Esophagus squamous epithelium (tissue), 4 donors: ENCODE results near the gene PCSK4.

Experiments used
- POLR2A ChIP-seq, 4 donors: fragments of 450-650 bp; IDR thresholded peaks; one replicate each; pipeline ENCODE4 v1.6.1; 2017; ENCODE audit warnings: antibody characterized with exemption in 4 of 4, mild to moderate bottlenecking in 4 of 4, moderate library complexity in 3 of 4
- TF ChIP-seq, protein P1 (sequence below), 6 experiments: fragments of 450-650 bp in 4 of 6; fragments of 200-600 bp in 2 of 6; sonication (generic) in 2 of 6; IDR thresholded peaks; one replicate each; pipeline ENCODE4 v1.5.1; 2016 to 2019; ENCODE audit warnings: antibody characterized with exemption in 6 of 6, mild to moderate bottlenecking in 4 of 6, moderate library complexity in 4 of 6

DNA sequence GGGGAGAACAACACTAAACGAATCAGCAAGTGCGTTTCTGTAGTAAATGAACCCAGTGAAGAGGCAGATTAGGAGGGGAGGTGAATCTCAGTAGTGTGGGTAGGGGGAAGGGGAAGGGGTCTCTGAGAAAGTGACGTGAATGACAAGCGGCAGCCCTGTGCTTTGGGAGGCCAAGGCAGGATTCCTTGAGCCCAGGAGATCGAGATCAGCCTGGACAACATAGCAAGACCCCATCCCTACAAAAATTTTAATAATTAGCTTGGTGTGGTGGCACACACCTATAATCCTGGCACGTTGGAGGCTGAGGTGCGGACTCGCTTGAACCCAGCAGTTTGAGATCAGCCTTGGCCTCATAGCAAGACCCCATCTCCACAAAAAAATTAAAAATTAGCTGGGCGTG is 41.9 kb upstream of the PCSK4 start:
- TF ChIP-seq, protein P1, sequence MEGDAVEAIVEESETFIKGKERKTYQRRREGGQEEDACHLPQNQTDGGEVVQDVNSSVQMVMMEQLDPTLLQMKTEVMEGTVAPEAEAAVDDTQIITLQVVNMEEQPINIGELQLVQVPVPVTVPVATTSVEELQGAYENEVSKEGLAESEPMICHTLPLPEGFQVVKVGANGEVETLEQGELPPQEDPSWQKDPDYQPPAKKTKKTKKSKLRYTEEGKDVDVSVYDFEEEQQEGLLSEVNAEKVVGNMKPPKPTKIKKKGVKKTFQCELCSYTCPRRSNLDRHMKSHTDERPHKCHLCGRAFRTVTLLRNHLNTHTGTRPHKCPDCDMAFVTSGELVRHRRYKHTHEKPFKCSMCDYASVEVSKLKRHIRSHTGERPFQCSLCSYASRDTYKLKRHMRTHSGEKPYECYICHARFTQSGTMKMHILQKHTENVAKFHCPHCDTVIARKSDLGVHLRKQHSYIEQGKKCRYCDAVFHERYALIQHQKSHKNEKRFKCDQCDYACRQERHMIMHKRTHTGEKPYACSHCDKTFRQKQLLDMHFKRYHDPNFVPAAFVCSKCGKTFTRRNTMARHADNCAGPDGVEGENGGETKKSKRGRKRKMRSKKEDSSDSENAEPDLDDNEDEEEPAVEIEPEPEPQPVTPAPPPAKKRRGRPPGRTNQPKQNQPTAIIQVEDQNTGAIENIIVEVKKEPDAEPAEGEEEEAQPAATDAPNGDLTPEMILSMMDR (IDR thresholded peaks at IDR 0.05), result no peak
- no peak for TF ChIP-seq POLR2A (IDR thresholded peaks at IDR 0.05)
